ENCODE results near the gene RHOA.
"Not testable (repeated sequence)": the region's sequence is repeated elsewhere in the genome, so short reads cannot be mapped to it uniquely, and the experiment has no call there.

Gene RHOA

DNA sequence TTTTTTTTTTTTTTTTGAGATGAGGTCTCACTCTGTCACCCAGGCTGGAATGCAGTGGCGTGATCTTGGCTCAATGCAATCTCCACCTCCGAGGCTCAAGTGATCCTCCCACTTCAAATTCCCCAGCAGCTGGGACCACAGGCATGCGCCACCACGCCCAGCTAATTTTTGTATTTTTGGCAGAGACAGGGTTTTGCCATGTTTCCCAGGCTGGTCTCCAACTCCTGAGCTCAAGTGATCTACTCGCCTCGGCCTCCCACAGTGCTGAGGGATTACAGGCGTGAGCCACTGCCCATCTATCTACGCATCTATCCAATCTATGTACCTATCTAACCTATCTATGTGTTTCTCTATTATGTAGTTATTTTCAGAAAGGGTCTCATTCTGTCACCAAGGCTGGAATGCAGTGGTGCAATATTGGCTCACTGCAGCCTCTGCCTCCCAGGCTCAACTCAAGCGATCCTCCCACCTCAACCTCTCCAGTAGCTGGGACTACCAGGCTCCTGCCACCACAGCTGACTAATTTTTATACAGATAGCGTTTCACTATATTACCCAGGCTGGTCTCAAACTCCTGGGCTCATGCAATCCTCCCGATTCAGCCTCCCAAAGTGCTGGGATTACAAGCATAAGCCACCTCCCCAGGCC is 33.4 kb downstream of the RHOA start:
- no peak for TF ChIP-seq POLR2A (IDR thresholded peaks at IDR 0.05; ENCODE audit: low read depth, low read length)
- no peak for TF ChIP-seq POU2F2 (IDR thresholded peaks at IDR 0.05; ENCODE audit: low read depth, low read length)
- FAIRE-seq (no peak), DNase-seq (ENCODE audit: insufficient read length, low spot score) (no peak)

DNA sequence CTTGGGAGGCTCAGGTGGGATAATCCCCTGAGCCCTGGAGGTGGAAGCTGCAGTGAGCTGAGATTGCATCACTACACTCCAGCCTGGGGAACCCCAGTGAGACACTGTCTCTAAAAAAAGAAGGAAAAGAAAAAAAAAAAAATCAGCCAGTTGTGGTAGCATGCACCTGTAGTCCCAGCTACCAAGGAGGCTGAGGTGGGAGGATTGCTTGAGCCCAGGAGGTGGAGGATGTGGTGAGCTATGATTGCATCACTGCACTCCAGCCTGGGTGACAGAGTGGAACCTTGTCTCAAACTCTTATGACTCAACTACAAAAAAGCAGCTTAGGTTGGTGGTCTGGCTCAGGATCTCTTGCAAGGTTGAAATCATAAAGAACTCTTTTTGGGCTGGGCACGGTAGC is 34.3 kb downstream of the RHOA start:
- peak; percentile 41 for FAIRE-seq
- DNase-seq (ENCODE audit: insufficient read length, low spot score) = no peak
- TF ChIP-seq SPI1 (IDR thresholded peaks at IDR 0.05; ENCODE audit: low read depth, low read length) (no peak), POLR2AphosphoS5 (IDR thresholded peaks at IDR 0.05; ENCODE audit: low read depth, low read length) (no peak), PAX5 (IDR thresholded peaks at IDR 0.05; ENCODE audit: insufficient read depth, low read length, severe bottlenecking) (peak; percentile 19)

DNA sequence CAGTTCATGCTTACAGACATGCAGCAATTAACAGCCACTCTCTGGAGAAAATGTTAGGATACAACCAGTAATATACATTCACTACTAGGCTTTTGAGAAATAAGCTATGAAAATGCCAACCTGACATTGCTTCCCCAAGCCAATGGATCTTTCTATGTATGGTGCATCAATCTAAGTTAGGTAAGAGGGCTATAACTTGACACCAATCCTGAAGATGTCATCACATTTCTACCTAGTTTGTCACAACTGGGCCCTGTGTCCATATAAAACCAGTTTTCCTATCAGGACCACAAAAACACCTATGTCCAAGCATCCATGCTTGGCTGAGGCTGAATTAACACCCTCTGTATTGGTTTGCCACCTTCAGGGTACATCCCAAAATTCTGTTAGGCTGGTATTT is 39.8 kb downstream of the RHOA start:
- FAIRE-seq = no peak
- no peak for DNase-seq (ENCODE audit: insufficient read length, low spot score)
- TF ChIP-seq POLR2AphosphoS5 (IDR thresholded peaks at IDR 0.05; ENCODE audit: low read depth, low read length) = no peak
- TF ChIP-seq POU2F2 (IDR thresholded peaks at IDR 0.05; ENCODE audit: low read depth, low read length) = no peak

DNA sequence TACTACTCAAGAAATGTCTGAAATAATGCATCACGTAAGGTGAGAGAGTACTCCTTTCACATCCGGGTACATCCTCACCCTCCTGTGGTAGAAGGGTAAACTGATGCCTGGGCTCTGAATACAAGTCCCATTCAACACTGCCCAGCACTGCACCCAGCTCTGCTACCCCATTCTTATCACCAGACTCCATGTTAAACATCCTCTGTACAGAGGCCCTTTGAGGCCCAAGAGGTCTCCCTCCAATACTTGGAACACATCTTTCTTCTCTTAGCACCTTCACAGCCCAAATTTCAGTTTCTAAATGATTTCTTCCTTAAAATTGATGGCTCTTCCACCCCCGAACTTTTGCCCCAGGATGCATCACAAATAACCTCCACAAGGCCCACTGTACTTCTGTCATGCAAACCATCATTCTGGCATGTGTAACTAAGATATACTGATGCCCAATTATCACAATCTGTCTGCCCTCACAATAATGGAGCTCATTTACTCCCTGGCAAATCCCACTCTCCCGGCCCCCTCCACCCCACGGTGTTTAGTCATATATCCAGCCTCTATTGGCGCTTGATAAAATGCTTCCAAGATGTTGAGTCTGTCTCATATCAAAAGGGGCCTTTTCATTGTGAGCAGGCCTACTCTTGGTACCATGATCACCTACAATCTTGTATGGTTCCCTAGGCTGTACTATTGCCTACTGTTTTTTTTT is 41.0 kb downstream of the RHOA start:
- FAIRE-seq = no peak
- DNase-seq (ENCODE audit: insufficient read length, low spot score) = no peak
- TF ChIP-seq TAF1 (IDR thresholded peaks at IDR 0.05; ENCODE audit: low read depth, low read length) = no peak
- no peak for TF ChIP-seq SPI1 (IDR thresholded peaks at IDR 0.05; ENCODE audit: low read depth, low read length)
- no peak for TF ChIP-seq POU2F2 (IDR thresholded peaks at IDR 0.05; ENCODE audit: low read depth, low read length)
- TF ChIP-seq POLR2A (IDR thresholded peaks at IDR 0.05; ENCODE audit: low read depth, low read length) = no peak
- TF ChIP-seq POLR2AphosphoS5 (IDR thresholded peaks at IDR 0.05; ENCODE audit: low read depth, low read length) = no peak
- no peak for TF ChIP-seq PAX5 (IDR thresholded peaks at IDR 0.05; ENCODE audit: insufficient read depth, low read length, severe bottlenecking)

DNA sequence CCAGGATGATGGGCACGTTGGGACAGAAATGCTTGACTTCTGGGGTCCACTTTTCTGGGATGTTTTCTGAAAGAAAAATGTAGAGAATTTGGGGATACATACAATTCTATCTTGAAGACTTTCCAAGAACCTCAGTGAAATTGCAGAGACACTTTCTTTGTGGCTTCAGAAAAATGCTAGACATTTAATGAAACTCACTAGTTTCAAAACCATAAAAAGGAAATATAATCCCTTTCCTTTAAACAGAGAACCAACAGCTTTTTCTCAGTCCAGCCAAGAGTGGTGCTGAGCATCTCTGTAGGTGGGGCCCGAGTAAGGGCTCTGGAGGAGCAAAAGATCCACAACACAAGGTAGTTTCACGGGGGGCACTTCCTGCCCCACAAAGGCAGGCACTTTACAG is 49.2 kb downstream of the RHOA start:
- FAIRE-seq (no peak), DNase-seq (ENCODE audit: insufficient read length, low spot score) (no peak)
- no peak for TF ChIP-seq PAX5 (IDR thresholded peaks at IDR 0.05; ENCODE audit: insufficient read depth, low read length, severe bottlenecking)
- TF ChIP-seq POLR2AphosphoS5 (IDR thresholded peaks at IDR 0.05; ENCODE audit: low read depth, low read length) = no peak
- no peak for TF ChIP-seq POLR2A (IDR thresholded peaks at IDR 0.05; ENCODE audit: low read depth, low read length)
- no peak for TF ChIP-seq TAF1 (IDR thresholded peaks at IDR 0.05; ENCODE audit: low read depth, low read length)
- TF ChIP-seq POU2F2 (IDR thresholded peaks at IDR 0.05; ENCODE audit: low read depth, low read length) = no peak
- TF ChIP-seq SPI1 (IDR thresholded peaks at IDR 0.05; ENCODE audit: low read depth, low read length) = no peak

DNA sequence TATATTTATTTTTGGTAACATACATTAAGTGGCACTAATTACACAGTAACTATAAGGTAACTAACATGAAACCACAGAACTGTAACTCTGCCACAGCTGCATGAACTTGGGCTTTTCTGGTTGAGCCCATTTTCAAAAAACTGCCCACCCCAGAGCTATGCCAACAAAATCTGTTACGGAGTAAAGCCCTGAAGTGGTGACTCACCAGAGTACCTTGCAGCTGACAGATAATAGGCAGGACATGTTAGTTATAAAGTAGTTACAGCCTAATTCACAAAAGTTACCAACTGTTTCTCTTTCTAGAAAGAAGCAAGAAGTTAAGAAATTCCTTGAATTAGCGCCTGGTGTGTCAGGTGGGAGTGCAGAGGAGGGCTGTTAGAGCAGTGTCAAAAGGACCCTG is 52.2 kb downstream of the RHOA start:
- TF ChIP-seq TAF1 (IDR thresholded peaks at IDR 0.05; ENCODE audit: low read depth, low read length) (no peak), POLR2AphosphoS5 (IDR thresholded peaks at IDR 0.05; ENCODE audit: low read depth, low read length) (no peak), PAX5 (IDR thresholded peaks at IDR 0.05; ENCODE audit: insufficient read depth, low read length, severe bottlenecking) (no peak), SPI1 (IDR thresholded peaks at IDR 0.05; ENCODE audit: low read depth, low read length) (no peak), POU2F2 (IDR thresholded peaks at IDR 0.05; ENCODE audit: low read depth, low read length) (no peak), POLR2A (IDR thresholded peaks at IDR 0.05; ENCODE audit: low read depth, low read length) (no peak)
- FAIRE-seq (no peak), DNase-seq (ENCODE audit: insufficient read length, low spot score) (no peak)

DNA sequence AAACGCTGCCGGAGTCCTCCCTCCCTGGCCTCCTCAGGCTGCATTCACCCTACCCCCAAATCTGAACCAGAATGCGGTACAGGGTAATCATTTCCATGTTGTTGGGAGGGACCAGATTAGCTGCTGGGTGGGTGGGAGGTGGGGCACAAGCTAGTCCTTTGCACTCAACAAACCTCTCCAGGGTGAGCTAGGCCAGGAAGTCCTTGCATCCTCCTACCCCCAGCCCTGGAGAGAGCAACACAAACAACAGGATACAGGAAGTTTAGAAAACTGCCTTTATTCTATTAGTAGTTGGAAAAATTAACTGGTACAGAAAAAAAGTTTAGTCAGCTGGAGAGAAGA is 52.9 kb downstream of the RHOA start:
- FAIRE-seq (peak; percentile 23), DNase-seq (ENCODE audit: insufficient read length, low spot score) (no peak)
- TF ChIP-seq POU2F2 (IDR thresholded peaks at IDR 0.05; ENCODE audit: low read depth, low read length) (no peak), POLR2AphosphoS5 (IDR thresholded peaks at IDR 0.05; ENCODE audit: low read depth, low read length) (no peak), PAX5 (IDR thresholded peaks at IDR 0.05; ENCODE audit: insufficient read depth, low read length, severe bottlenecking) (no peak), POLR2A (IDR thresholded peaks at IDR 0.05; ENCODE audit: low read depth, low read length) (no peak), SPI1 (IDR thresholded peaks at IDR 0.05; ENCODE audit: low read depth, low read length) (no peak), TAF1 (IDR thresholded peaks at IDR 0.05; ENCODE audit: low read depth, low read length) (no peak)

DNA sequence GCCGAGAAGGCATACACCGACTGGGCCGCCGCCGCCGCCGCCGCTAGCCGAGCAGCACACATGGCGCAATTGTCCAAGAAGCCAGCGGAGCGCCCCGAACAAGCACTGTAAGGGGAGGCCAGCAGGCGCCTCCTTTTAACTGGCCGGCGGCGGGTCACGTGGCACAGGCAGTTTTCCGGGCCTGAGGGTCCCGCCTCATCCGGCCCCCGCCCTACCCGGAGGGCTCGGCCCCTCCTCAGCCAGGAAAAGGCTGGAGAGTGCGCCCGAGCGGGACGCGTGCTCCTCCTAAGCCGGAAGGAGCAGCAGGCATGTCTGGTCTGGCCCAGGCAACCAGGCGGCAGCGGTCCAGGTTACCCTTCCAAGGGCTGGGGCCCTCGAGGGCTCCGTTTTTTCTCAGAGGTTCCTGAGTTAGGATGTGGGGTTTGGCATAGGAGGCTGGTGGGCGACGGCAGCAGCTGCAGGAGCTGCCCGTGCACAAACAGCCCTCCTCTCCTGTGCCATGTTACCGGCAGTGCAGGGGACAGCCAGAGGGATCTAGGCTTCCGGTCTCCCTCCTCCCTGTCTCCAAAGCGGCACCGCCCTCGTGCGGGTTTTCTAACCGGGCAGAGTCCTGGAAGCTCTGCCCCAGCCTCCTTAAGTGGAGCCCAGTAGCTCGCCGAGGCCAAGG is 53.4 kb downstream of the RHOA start, which contains the start of gene GPX1:
Gene GPX1, minus strand, starts transcription at position 137 of the 667 bp plus-strand sequence. Its CDS starts 75 bp downstream, at position 62.
- DNase-seq (ENCODE audit: insufficient read length, low spot score) (peak; percentile 83), FAIRE-seq (peak; percentile 91)
- TF ChIP-seq PAX5 (IDR thresholded peaks at IDR 0.05; ENCODE audit: insufficient read depth, low read length, severe bottlenecking) (peak; percentile 78), TAF1 (IDR thresholded peaks at IDR 0.05; ENCODE audit: low read depth, low read length) (peak; percentile 70), SPI1 (IDR thresholded peaks at IDR 0.05; ENCODE audit: low read depth, low read length) (no peak), POLR2A (IDR thresholded peaks at IDR 0.05; ENCODE audit: low read depth, low read length) (peak; percentile 92), POU2F2 (IDR thresholded peaks at IDR 0.05; ENCODE audit: low read depth, low read length) (no peak; the same call in 1 of the 2 replicates), POLR2AphosphoS5 (IDR thresholded peaks at IDR 0.05; ENCODE audit: low read depth, low read length) (peak; percentile 91)

DNA sequence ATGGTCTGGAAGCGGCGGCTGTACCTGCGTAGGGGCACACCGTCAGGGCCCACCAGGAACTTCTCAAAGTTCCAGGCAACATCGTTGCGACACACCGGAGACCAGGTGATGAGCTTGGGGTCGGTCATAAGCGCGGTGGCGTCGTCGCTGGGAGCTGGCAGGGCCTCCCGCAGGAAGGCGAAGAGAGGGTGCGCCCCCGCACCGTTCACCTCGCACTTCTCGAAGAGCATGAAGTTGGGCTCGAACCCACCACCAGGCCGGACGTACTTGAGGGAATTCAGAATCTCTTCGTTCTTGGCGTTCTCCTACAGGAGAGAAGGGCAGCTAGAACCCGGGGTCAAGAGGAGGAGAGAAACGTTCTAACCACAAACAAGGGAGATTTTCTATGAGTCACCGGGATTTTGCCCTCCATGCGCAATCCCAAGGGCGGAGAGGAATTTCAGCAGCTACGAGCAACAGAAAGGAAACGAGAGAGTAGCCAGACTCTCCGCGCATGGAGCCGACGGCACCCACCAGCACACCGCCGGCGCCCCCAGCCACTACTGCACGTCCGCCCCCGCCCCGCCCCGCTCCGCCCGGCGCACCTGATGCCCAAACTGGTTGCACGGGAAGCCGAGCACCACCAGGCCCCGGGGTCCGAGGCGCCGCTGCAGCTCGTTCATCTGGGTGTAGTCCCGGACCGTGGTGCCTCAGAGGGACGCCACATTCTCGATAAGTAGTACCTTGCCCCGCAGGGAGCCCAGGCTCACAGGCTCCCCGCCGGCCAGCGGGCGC is 54.1 kb downstream of the RHOA start:
- DNase-seq (ENCODE audit: insufficient read length, low spot score) = not testable (repeated sequence)
- FAIRE-seq = peak; percentile 63

DNA sequence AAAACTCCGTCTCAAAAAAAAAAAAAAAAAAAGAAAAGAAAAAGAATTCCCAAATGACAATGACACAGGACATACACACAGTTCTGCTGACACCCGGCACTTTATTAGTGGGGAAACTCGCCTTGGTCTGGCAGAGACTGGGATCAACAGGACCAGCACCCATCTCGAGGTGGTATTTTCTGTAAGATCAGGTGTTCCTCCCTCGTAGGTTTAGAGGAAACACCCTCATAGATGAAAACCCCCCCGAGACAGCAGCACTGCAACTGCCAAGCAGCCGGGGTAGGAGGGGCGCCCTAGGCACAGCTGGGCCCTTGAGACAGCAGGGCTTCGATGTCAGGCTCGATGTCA is 54.7 kb downstream of the RHOA start:
- not testable (repeated sequence) for DNase-seq (ENCODE audit: insufficient read length, low spot score); FAIRE-seq

Measured in GM12891 (cell line).